ENCODE results near the gene IREB2.
"Not testable (repeated sequence)": the region's sequence is repeated elsewhere in the genome, so short reads cannot be mapped to it uniquely, and the experiment has no call there.

IREB2 gene

DNA sequence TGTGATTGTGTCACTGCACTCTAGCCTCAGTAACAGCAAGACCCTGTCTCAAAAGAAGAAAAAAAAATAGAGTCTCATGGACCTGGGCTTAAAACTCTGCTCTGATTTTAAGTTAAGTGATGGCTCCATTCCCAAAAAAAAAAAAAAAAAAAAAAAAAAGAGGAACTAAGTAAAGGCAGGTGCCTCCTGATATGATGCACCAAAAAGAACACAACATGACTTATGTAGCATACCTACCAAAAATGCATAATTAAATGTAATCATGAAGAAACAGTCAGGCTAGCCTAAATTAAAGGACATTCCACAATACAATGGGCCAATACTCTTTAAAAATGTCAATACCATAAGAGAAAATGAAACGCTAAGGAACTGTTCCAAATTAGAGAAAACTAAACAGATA, 5.4 kb upstream of the IREB2 start:
- no peaks in the 10 kb centered on the region for H3K27me3 ChIP-seq (ENCODE audit: control insufficient read depth, insufficient read depth, low read length, poor library complexity, severe bottlenecking)
- H3K27ac ChIP-seq (ENCODE audit: insufficient read depth, low read depth, low read length, poor library complexity, severe bottlenecking) = no peak overlapping the region
- no peaks in the 10 kb centered on the region for H3K4me1 ChIP-seq (ENCODE audit: control insufficient read depth, insufficient read depth, low read length)
- H3K36me3 ChIP-seq (ENCODE audit: control insufficient read depth, insufficient read depth, low read length) = no peaks in the 10 kb centered on the region
- 90 to 100% methylated on average over 1 of the region's 1 CpG for WGBS, 2 experiments
- H3K9me3 ChIP-seq (ENCODE audit: control insufficient read depth, low read length) = no peaks in the 10 kb centered on the region
- no peak overlapping the region for H3K4me3 ChIP-seq (ENCODE audit: insufficient read depth, low read depth, low read length)

GRCh38 chr15:78434134-78434533, 3.9 kb upstream of the IREB2 start:
- H3K4me3 ChIP-seq (ENCODE audit: insufficient read depth, low read depth, low read length) = no peak overlapping the region
- no peaks in the 10 kb centered on the region for H3K27me3 ChIP-seq (ENCODE audit: control insufficient read depth, insufficient read depth, low read length, poor library complexity, severe bottlenecking)
- 92 to 95% methylated on average over 3 to 6 of the region's 8 CpGs for WGBS, 2 experiments
- H3K4me1 ChIP-seq (ENCODE audit: control insufficient read depth, insufficient read depth, low read length) = peaks cover under 1% of the 10 kb centered on the region
- H3K9me3 ChIP-seq (ENCODE audit: control insufficient read depth, low read length) = no peaks in the 10 kb centered on the region
- H3K27ac ChIP-seq (ENCODE audit: insufficient read depth, low read depth, low read length, poor library complexity, severe bottlenecking) = no peak overlapping the region
- H3K36me3 ChIP-seq (ENCODE audit: control insufficient read depth, insufficient read depth, low read length) = no peaks in the 10 kb centered on the region

GRCh38 chr15:78434711-78435110, 3.3 kb upstream of the IREB2 start:
- not testable (repeated sequence) for H3K27me3 ChIP-seq (ENCODE audit: control insufficient read depth, insufficient read depth, low read length, poor library complexity, severe bottlenecking); H3K4me3 ChIP-seq (ENCODE audit: insufficient read depth, low read depth, low read length); H3K9me3 ChIP-seq (ENCODE audit: control insufficient read depth, low read length); H3K27ac ChIP-seq (ENCODE audit: insufficient read depth, low read depth, low read length, poor library complexity, severe bottlenecking); H3K36me3 ChIP-seq (ENCODE audit: control insufficient read depth, insufficient read depth, low read length); H3K4me1 ChIP-seq (ENCODE audit: control insufficient read depth, insufficient read depth, low read length)
- 65 to 68% methylated on average over 6 of the region's 6 CpGs for WGBS, 2 experiments

DNA sequence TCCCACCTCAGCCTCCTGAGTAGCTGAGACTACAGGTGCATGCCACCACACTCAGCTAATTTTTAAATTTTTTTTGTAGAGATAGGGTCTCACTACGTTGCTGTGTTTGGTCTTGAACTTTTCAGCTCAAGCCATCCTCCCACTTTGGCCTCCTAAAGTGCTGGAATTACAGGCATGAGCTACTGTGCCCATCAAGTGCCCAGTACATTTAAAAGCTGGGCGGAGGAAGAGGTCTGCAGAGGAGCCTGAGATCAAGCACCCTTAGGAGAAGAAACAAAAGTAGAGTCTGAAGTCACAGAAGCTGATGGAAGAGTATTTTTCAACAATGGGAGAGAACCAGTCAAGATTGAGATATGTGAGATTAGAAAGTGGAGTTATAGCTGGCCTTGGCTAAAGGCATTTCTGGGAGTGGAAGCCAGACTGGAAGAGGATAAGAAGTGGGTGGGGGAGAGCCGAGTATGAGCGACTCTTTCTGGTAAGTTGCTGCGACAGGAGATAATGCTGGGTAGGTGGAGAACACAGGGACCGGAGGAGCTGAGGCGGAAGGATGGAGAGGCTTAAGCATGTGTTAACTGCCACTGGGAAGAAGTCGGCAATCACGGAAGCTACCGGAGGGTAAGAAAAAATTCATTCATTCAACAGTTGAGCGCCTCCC, 782 bp upstream of the IREB2 start:
- Histone ChIP-seq H3K4me3 (ENCODE audit: insufficient read depth, low read depth, low read length) (peak overlapping the region; percentile 94), H3K27me3 (ENCODE audit: control insufficient read depth, insufficient read depth, low read length, poor library complexity, severe bottlenecking) (no peaks in the 10 kb centered on the region), H3K27ac (ENCODE audit: insufficient read depth, low read depth, low read length, poor library complexity, severe bottlenecking) (peak overlapping the region; percentile 1), H3K9me3 (ENCODE audit: control insufficient read depth, low read length) (no peaks in the 10 kb centered on the region), H3K4me1 (ENCODE audit: control insufficient read depth, insufficient read depth, low read length) (peaks cover 8% of the 10 kb centered on the region), H3K36me3 (ENCODE audit: control insufficient read depth, insufficient read depth, low read length) (no peaks in the 10 kb centered on the region)
- 29 to 31% methylated on average over 11 of the region's 11 CpGs for WGBS, 2 experiments

DNA sequence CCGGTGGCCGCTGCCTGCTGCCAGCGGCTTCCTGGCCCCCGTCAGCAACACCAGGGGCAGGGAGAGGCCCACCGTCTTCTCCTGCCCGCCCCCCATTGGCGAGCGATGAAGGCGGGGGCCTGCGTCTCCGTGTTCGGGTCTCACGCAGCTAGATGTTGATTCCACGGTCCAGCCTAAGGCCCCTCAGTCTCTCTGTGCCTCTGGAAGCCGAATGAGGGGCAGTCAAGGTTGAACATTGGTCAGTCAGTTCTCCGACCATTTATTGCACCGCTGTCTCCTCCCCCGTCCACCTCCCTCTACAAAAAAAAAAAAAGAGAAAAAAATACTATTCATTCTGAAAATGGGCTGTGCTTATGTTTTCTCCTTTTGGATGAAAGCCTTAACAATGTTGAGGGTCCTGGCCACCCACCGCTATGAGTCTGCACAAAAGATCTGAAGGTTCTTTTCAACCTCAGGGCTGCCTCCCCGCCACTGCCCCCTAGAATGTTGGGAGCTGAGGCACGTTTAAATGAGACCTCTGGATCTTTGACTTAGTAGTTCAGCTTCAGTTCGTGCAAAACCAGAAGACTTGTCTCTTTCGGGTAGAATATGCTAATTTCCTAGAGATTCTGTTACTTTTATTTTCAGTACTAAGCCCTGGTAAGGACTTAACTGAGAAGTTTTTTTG, 736 bp downstream of the IREB2 start:
- Histone ChIP-seq H3K9me3 (ENCODE audit: control insufficient read depth, low read length) (no peaks in the 10 kb centered on the region), H3K36me3 (ENCODE audit: control insufficient read depth, insufficient read depth, low read length) (no peaks in the 10 kb centered on the region), H3K27ac (ENCODE audit: insufficient read depth, low read depth, low read length, poor library complexity, severe bottlenecking) (peak overlapping the region; percentile 91), H3K27me3 (ENCODE audit: control insufficient read depth, insufficient read depth, low read length, poor library complexity, severe bottlenecking) (no peaks in the 10 kb centered on the region), H3K4me3 (ENCODE audit: insufficient read depth, low read depth, low read length) (peak overlapping the region; percentile 94), H3K4me1 (ENCODE audit: control insufficient read depth, insufficient read depth, low read length) (peaks cover 8% of the 10 kb centered on the region)
- 0 to 1% methylated on average over 21 to 22 of the region's 23 CpGs for WGBS, 2 experiments

- H3K36me3 ChIP-seq (ENCODE audit: control insufficient read depth, insufficient read depth, low read length) = peaks cover 3% of the 10 kb centered on the region
- H3K4me3 ChIP-seq (ENCODE audit: insufficient read depth, low read depth, low read length) = no peak overlapping the region
- H3K4me1 ChIP-seq (ENCODE audit: control insufficient read depth, insufficient read depth, low read length) = peaks cover 8% of the 10 kb centered on the region
- 90 to 95% methylated on average over 3 of the region's 3 CpGs for WGBS, 2 experiments
- no peak overlapping the region for H3K27ac ChIP-seq (ENCODE audit: insufficient read depth, low read depth, low read length, poor library complexity, severe bottlenecking)
- no peaks in the 10 kb centered on the region for H3K9me3 ChIP-seq (ENCODE audit: control insufficient read depth, low read length)
- no peaks in the 10 kb centered on the region for H3K27me3 ChIP-seq (ENCODE audit: control insufficient read depth, insufficient read depth, low read length, poor library complexity, severe bottlenecking)
Observed at GRCh38 chr15:78440375-78441373, 2.7 kb downstream of the IREB2 start.

GRCh38 chr15:78444255-78444654, 6.2 kb downstream of the IREB2 start:
- WGBS, 2 experiments = 90 to 100% methylated on average over 1 of the region's 1 CpG
- H3K27me3 ChIP-seq (ENCODE audit: control insufficient read depth, insufficient read depth, low read length, poor library complexity, severe bottlenecking) = no peaks in the 10 kb centered on the region
- H3K4me1 ChIP-seq (ENCODE audit: control insufficient read depth, insufficient read depth, low read length) = peaks cover 6% of the 10 kb centered on the region
- H3K4me3 ChIP-seq (ENCODE audit: insufficient read depth, low read depth, low read length) = no peak overlapping the region
- no peak overlapping the region for H3K27ac ChIP-seq (ENCODE audit: insufficient read depth, low read depth, low read length, poor library complexity, severe bottlenecking)
- H3K36me3 ChIP-seq (ENCODE audit: control insufficient read depth, insufficient read depth, low read length) = peaks cover 9% of the 10 kb centered on the region
- H3K9me3 ChIP-seq (ENCODE audit: control insufficient read depth, low read length) = no peaks in the 10 kb centered on the region

DNA sequence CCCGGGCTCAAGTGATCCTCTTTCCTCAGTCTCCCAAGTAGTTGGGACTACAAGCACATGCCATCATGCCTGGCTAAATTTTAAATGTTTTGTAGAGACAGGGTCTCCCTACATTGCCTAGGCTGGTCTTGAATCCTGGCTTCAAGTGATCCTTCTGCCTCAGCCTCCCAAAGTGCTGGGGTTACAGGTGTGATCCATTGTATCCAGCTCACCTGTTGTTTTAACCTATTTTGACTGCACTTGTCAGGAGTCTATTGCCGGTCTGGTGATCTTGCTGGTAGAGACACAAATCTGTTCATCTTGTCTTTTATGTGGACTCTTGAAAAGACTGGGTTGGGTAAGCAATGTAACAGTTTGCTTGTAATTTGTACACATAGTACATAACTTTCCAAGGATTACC, 7.9 kb downstream of the IREB2 start:
- no peak overlapping the region for H3K4me3 ChIP-seq (ENCODE audit: insufficient read depth, low read depth, low read length)
- no peaks in the 10 kb centered on the region for H3K9me3 ChIP-seq (ENCODE audit: control insufficient read depth, low read length)
- H3K27me3 ChIP-seq (ENCODE audit: control insufficient read depth, insufficient read depth, low read length, poor library complexity, severe bottlenecking) = no peaks in the 10 kb centered on the region
- no peaks in the 10 kb centered on the region for H3K4me1 ChIP-seq (ENCODE audit: control insufficient read depth, insufficient read depth, low read length)
- peaks cover 9% of the 10 kb centered on the region for H3K36me3 ChIP-seq (ENCODE audit: control insufficient read depth, insufficient read depth, low read length)
- H3K27ac ChIP-seq (ENCODE audit: insufficient read depth, low read depth, low read length, poor library complexity, severe bottlenecking) = no peak overlapping the region
- WGBS, 2 experiments = 100% methylated on average over 2 of the region's 2 CpGs

DNA sequence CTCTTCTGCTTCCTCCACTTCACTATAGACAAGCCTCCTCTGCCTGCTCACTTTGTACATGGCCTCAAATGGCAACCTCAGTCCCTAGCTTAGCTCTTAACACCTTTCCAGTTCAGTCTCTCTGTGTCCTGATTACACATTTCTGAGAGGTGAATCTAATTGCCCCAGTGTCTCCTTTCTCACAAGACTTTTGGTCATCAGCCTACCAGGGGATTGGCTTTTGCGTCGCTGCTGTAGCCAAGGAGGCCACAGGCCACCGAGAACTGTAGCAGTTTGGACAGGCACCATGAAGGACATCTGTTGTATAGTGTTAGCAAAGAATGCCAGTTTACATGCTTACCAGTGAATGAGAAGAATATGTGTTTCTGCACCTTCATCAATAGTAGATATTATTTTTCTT, 8.5 kb downstream of the IREB2 start:
- Histone ChIP-seq H3K36me3 (ENCODE audit: control insufficient read depth, insufficient read depth, low read length) (peaks cover 9% of the 10 kb centered on the region), H3K9me3 (ENCODE audit: control insufficient read depth, low read length) (no peaks in the 10 kb centered on the region), H3K4me1 (ENCODE audit: control insufficient read depth, insufficient read depth, low read length) (no peaks in the 10 kb centered on the region), H3K27me3 (ENCODE audit: control insufficient read depth, insufficient read depth, low read length, poor library complexity, severe bottlenecking) (no peaks in the 10 kb centered on the region), H3K27ac (ENCODE audit: insufficient read depth, low read depth, low read length, poor library complexity, severe bottlenecking) (no peak overlapping the region), H3K4me3 (ENCODE audit: insufficient read depth, low read depth, low read length) (no peak overlapping the region)
- 95 to 100% methylated on average over 3 of the region's 3 CpGs for WGBS, 2 experiments
